GM19468 (cell line): ENCODE results near the gene PIGR.
"Not testable (repeated sequence)": the region's sequence is repeated elsewhere in the genome, so short reads cannot be mapped to it uniquely, and the experiment has no call there.

Experiments used
- ATAC-seq: cut with Tn5 transposase; IDR thresholded peaks from one replicate; pipeline ENCODE4 v1.9.1; 2021; ENCODE audit warnings: mild to moderate bottlenecking, moderate library complexity, moderate number of reproducible peaks; ENCODE audit not compliant: unreplicated experiment; ENCODE audit errors: extremely low read depth

Gene PIGR

GRCh38 chr1:206937425-206937824, 8.8 kb downstream of the PIGR start:
- no peak for ATAC-seq

DNA sequence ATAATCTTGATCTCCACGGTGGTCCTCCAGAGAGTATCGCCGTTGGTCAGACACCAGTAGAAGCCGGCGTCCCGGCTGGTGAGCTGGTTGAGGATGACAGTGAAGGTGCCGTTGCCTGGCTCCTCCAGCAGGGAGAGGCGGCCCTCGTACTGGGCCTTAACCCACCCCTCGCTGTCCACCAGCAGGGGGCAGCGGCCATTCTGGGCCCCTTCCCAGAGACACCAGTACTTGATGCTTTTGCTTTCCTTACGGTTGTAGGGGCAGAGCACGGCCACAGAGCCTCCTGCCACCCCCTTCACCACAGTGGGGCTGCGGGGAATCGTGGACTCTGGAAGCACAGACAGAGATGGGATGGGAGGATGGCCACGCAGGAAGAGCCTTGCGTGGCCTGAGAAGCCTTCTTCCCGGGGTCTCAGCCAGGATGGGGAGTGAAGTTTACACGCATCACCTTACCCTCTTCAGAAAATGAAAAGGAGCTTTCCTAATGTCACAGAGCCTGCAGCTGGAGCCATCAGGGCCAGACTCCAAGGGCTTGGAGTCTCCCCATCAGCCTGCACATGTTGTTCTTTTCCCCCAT, 10.7 kb downstream of the PIGR start:
- no peak for ATAC-seq

GRCh38 chr1:206933333-206933945, 12.8 kb downstream of the PIGR start:
- ATAC-seq = no peak

GRCh38 chr1:206932177-206932576, 14.1 kb downstream of the PIGR start:
- ATAC-seq = no peak

GRCh38 chr1:206931709-206932108, 14.6 kb downstream of the PIGR start:
- no peak for ATAC-seq

DNA sequence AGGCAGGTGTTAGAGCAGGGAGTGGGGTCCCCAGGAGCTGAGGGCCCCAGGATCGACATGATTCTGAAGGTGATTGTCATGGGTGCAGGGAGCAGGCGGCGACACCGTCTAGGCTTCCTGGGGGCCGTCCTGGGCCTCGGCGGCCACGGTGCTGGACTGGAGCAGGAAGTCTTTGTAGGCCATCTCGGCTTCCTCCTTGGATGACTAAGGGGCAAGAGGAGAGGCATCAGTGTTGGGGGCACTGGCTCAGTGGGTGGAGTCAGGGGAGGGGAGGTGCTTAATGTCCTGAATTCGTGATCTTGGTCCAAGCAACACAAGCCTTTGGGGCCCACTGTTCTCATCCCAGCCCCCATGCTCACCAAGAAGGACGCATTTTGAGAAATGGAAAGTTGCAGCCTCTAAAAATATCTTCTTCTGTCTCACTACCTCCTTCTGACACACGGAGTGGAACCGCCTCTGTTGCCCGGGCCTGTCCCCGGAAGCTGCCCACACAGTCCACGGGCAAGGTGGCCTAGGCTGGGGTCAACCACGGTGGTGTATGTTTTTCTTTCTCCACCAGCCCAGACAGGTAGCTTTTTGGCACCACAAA, 16.0 kb downstream of the PIGR start:
- ATAC-seq = peak; percentile 40

DNA sequence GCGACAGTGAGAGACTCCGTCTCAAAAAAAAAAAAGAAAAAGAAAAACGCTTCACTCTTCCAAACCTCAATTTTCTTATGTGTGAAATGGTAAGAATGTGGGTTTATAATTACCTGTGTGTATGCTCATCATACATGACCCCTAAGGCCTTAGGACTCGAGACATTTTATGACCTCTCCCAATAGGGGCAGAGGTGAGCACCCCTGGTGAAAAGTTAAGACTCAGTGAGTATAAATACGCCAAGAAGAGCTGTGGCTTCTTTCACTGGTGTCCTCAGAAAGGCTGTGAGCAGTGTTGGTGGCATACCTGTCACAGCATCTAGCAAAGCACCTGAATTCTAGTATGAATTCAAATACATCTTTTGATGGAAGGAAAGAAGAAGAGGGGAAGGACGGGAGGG, 16.7 kb downstream of the PIGR start:
- ATAC-seq = no peak

DNA sequence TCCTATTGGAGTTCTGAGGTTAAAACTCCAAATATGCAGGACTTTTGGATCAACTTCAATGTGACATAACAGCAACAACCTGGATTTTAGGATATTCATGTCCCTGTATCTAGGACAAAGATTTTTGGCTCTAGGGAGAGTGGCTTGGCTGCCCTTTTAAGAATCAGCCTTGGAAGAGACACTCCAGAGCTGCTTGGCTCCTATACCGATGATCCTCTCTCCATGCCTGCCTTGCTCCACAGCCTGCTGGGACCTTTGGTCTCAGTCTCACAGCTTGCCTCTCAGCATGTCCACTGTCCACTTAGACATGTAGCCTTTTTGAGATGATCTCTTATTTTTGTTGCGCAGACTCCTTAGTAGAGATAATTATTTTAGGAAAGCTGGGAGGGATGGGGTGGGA, 20.0 kb downstream of the PIGR start:
- no peak for ATAC-seq

DNA sequence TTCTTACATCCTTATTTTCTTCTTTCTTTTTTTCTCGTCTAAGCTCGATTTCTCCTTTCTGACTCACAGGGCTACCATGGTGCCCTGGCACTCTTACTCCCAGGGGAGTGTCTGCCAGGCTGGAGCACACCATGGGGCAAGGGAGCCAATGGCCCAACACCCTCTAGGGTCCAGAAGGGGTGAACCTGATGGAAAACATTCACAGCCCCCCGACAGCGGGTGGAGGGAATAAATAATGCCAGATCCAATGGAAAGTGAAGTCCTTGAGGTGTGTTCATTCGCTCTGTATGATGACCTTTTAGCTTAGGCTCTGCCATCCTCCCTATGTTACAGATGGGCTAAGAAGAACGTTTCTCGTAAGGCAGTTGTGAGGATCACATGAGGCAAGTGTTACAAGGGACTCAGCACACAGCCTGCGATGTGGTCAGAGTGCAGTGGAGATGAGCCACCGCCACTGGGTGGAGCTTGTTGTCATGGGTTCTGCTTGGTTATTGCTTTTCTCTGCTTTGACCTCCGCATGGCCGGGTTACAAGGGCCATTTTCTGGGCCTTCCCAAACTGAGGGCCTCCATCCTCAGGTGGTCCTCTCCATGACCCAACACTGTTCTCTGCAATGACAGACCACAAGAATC, 21.0 kb downstream of the PIGR start:
- ATAC-seq = peak; percentile 52

DNA sequence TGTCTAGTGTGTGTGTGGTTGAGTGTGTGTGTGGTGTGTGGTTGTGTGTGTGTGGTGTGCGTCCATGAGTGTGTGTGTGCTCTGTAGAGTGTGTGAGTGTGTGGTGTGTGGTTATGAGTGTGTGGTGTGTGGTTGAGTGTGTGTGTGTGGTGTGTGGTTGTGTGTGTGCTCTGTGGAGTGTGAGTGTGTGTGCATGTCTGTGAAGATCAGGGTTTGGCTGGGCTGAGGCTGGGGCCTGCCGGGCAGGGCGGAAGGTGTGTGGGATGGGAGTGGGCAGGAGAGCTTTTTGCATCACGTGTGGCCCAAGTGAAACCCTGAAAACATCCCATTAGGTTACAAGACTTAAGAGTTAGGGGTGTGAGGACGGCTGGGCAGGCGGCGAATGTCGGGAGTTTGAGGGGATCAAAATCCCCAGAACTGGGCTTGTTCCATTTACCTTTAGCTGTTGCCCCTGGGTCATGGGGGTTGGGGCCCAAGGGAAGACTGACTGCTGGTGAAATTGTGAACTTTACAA, 21.6 kb downstream of the PIGR start:
- no peak for ATAC-seq

GRCh38 chr1:206923961-206924557, 22.2 kb downstream of the PIGR start:
- not testable (repeated sequence) for ATAC-seq

- peak; percentile 53 for ATAC-seq
Measured at GRCh38 chr1:206923009-206923960, 23.0 kb downstream of the PIGR start.

- no peak for ATAC-seq
Measured at GRCh38 chr1:206922524-206922923, 23.7 kb downstream of the PIGR start.

GRCh38 chr1:206921772-206922265, 24.4 kb downstream of the PIGR start, which contains the start of gene FCMR:
TSS of gene FCMR (minus strand) at chr1:206921941. CDS start at chr1:206921854, 87 bp downstream.
- ATAC-seq = no peak

DNA sequence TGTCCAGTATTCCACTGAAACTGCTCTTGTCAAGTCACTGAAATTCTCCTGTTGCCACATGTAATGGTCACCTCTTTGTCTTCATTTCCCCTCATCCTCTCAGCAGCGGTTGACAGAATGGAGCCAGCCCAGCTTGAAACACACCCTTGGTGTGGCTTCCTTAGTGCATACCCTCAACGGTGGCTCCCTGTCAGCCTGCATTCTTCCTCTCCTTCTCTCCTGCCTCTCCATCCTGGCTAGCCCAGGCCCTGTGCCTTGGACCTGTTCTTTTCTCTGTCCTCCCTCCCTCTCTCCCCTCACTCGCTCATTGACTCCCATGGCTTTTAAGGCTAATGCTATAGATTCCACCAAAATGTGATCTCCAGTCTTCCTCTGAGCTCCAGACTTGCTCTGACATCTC, 28.2 kb downstream of the PIGR start:
- no peak for ATAC-seq

DNA sequence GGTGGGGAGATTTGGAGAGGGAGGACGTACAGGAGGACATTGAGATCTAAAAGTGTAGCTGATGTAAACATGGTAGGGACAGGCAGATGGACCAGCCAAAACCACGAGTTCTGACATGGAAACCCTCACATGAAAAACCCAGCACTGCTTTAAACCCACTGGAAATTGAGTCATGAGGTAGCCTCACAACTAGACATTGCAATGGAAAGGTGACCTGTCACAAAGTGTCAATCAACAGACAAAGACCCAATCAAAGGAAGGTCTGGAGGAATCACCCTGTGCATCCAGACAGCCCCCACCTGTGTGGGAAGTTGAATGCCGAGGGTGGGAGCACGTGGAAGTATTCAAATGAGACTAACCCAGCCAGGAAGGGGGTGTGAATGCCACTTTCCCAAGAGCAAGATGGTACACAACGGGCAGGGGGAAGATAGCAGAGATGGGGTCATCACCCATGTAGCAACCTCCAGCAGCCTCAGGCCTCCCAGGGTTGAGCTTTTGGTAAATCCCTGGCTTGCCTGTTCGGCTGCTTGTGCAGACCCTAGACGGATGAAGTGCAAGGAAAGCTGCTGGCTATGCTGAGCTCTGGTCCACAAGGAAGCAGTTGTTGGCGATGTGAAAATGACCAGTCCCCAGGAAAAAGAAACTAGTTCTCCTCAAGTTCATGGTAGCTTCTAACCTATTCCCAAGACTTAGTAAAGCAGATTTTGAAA, 30.1 kb downstream of the PIGR start:
- no peak for ATAC-seq

DNA sequence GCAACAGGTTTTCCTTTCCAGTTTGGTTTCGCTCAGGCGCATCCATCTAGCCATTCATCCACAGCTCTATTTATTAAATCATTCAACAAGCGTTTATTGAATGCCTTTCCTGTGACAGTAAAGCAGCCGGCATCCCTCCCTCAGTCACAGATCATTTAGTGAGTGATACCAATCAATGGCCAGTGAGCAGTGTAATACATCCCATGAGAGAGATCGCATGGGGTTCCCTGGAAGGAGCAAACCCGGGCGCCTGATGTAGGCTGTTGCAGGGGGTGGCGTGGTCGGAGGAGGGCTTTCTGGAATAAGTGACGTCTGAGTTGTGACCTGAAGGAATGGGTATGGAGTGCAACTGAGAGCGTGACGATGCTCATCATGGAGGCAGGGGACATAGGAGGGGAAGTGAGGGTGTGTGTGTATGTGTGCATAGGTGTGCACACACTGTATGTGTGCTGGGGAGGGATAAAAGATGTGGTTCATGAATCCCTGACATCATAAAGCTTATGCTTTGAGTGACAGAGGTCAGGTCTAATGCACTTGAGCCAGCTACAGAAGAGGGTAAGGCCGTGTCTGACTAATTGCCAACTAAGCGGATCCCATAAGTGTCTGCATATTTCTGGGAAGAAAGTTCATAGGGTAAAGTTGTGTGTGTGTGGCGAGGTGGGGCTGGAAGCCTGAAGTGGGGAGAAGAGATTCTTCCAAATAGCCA, 31.1 kb downstream of the PIGR start:
- ATAC-seq = no peak
